Adrenal gland (tissue), 12 donors: ENCODE measurements around the gene KIAA1755. TPM values are rescaled to one million over a fixed set of nuclear protein-coding genes. Genes with fewer than 3 reads are reported as not detected.
A peak's percentile ranks its signal among the peaks of the same experiment; 100 is the strongest.

Source experiments
- DNase-seq, 7 donors: peaks; one replicate each; pipeline ENCODE4 v3.0.0-alpha.2; 2019 to 2020
- H3K27ac ChIP-seq, 5 donors: fragments of 200-600 bp; sonication (generic) in 4 of 5; 1 replicate in 3 of 5; 2 replicates in 2 of 5; pipeline versions ENCODE4 v1.5.1 to v1.8.0; 2016 to 2020; ENCODE audit warnings: mild to moderate bottlenecking in 1 of 5
- H3K27me3 ChIP-seq: fragments of 200-600 bp; 2 replicates; pipeline ENCODE4 v1.8.0; 2021
- H3K36me3 ChIP-seq, 2 donors: fragments of 200-600 bp; replicated peaks in 1 of 2; 1 replicate in 1 of 2; 2 replicates in 1 of 2; pipeline versions ENCODE4 v1.5.1 to v1.8.0; 2018 to 2022
- H3K4me1 ChIP-seq, 2 donors: fragments of 200-600 bp; replicated peaks in 1 of 2; 1 replicate in 1 of 2; 2 replicates in 1 of 2; pipeline versions ENCODE4 v1.5.1 to v1.8.0; 2018 to 2021
- H3K4me3 ChIP-seq, 4 donors: fragments of 200-600 bp; sonication (generic) in 3 of 4; one replicate each; pipeline ENCODE4 v1.5.1; 2016 to 2018
- H3K9me3 ChIP-seq, 3 donors: fragments of 200-600 bp; sonication (generic) in 1 of 3; replicated peaks in 1 of 3; 1 replicate in 2 of 3; 2 replicates in 1 of 3; pipeline versions ENCODE4 v1.5.1 to v1.8.0; 2016 to 2021
- CTCF ChIP-seq, 6 experiments: fragments of 450-650 bp in 4 of 6; fragments of 200-600 bp in 2 of 6; sonication (generic) in 1 of 6; IDR thresholded peaks; 1 replicate in 5 of 6; 2 replicates in 1 of 6; pipeline versions ENCODE4 v1.5.1 to v1.8.0; 2016 to 2021; ENCODE audit warnings: antibody characterized with exemption in 6 of 6, mild to moderate bottlenecking in 2 of 6, moderate library complexity in 1 of 6
- POLR2A ChIP-seq, 2 donors: fragments of 450-650 bp; IDR thresholded peaks; one replicate each; pipeline ENCODE4 v1.6.1; 2017; ENCODE audit warnings: antibody characterized with exemption in 2 of 2, mild to moderate bottlenecking in 2 of 2, moderate library complexity in 1 of 2
- WGBS, 4 donors: extraction: QIAGEN DNeasy Blood & Tissue Kit in 2 of 4; methylation state at CpG; one replicate each; pipeline versions ENCODE4 v1.1.5 to v1.1.7; 2013 to 2017; 5-methylcytosine and 5-hydroxymethylcytosine counted together
- intact Hi-C, 2 donors: fragments of 100-400 bp; cut with DNase I; formaldehyde crosslinking; loops; one replicate each; pipeline versions ENCODE4 v1.14.1 to v1.15.0; 2022 to 2023
- polyA plus RNA-seq, 3 donors: library from polyadenylated mRNA; stranded (reverse); fragments of 200-250 nt in 2 of 3; fragments of 350-450 nt in 1 of 3; fragmentation: Illumina TruSeq in 1 of 3; extraction: RNeasy Lipid Tissue Mini Kit (QIAGEN cat#74804) in 1 of 3; gene quantifications; one replicate each; pipeline ENCODE4 v1.2.3, GENCODE V29; 2013 to 2014
- total RNA-seq, 9 donors: library from RNA; depleted of rRNA in 4 of 9; stranded (reverse); fragments of >200 nt in 4 of 9; fragments of 120-200 nt in 1 of 9; fragmentation: NEBNext Ultra II Directional in 1 of 9; extraction: Animal tissue kit (Norgen Biotek cat#: 25700) in 1 of 9; gene quantifications; one replicate each; pipeline versions ENCODE4 v1.1.0 to v1.2.4, GENCODE V29; 2013 to 2023
- donor health status: healthy with polysubstance abuse.
- donor health status: Bipolar disorder and iron deficiency.
- donor health status: DM: yes; HTN: yes; CAD: no.
- donor health status: DM: no; HTN: no; CAD: no.
- donor health status: DM: no; HTN: no; CAD: no.
- donor health status: DM: yes; HTN: yes; CAD: no.

The KIAA1755 gene
- total and polyA plus RNA-seq, 12 donors, result 0.42 to 8.0 (median 2.0) TPM

- Histone ChIP-seq H3K4me3 (no peak overlapping the region), H3K27ac (no peak overlapping the region), H3K4me1 (no peaks in the 10 kb centered on the region), H3K9me3 (no peaks in the 10 kb centered on the region), H3K36me3 (no peaks in the 10 kb centered on the region), H3K27me3 (no peaks in the 10 kb centered on the region)
- WGBS, 4 donors, result 68 to 93% (median 73%) methylated on average over 2 of the region's 2 CpGs
- DNase-seq, result no peak
- intact Hi-C loops, result no loop called here
- no peak for TF ChIP-seq CTCF (IDR thresholded peaks at IDR 0.05)
Observed at GRCh38 chr20:38267296-38267695, 6.8 kb upstream of the KIAA1755 start.

GRCh38 chr20:38266426-38266825, 5.9 kb upstream of the KIAA1755 start:
- no peaks in the 10 kb centered on the region for H3K4me1 ChIP-seq
- intact Hi-C loops, result no loop called here
- no peaks in the 10 kb centered on the region for H3K27me3 ChIP-seq
- H3K27ac ChIP-seq, result no peak overlapping the region
- no peak for TF ChIP-seq CTCF (IDR thresholded peaks at IDR 0.05)
- TF ChIP-seq POLR2A (IDR thresholded peaks at IDR 0.05), result no peak
- 72 to 88% (median 82%) methylated on average over 2 of the region's 2 CpGs for WGBS, 4 donors
- DNase-seq, result no peak
- no peak overlapping the region for H3K4me3 ChIP-seq
- no peaks in the 10 kb centered on the region for H3K36me3 ChIP-seq
- no peaks in the 10 kb centered on the region for H3K9me3 ChIP-seq

GRCh38 chr20:38262931-38263330, 2.4 kb upstream of the KIAA1755 start:
- 81 to 94% (median 86%) methylated on average over 6 of the region's 6 CpGs for WGBS, 4 donors
- peaks cover 12% of the 10 kb centered on the region for H3K27me3 ChIP-seq
- no peak overlapping the region for H3K27ac ChIP-seq
- TF ChIP-seq POLR2A (IDR thresholded peaks at IDR 0.05), result no peak
- TF ChIP-seq CTCF (IDR thresholded peaks at IDR 0.05), result no peak
- no peaks in the 10 kb centered on the region for H3K36me3 ChIP-seq
- H3K4me3 ChIP-seq, result no peak overlapping the region
- no peak for DNase-seq
- no peaks in the 10 kb centered on the region for H3K9me3 ChIP-seq
- no peaks in the 10 kb centered on the region for H3K4me1 ChIP-seq
- intact Hi-C loops, result no loop called here

GRCh38 chr20:38261054-38261390, 487 bp upstream of the KIAA1755 start:
- no peak for DNase-seq
- Histone ChIP-seq H3K36me3 (no peaks in the 10 kb centered on the region), H3K9me3 (no peaks in the 10 kb centered on the region), H3K27ac (peak overlapping the region in 2 of 5 donors; percentile 73 to 84), H3K4me3 (peak overlapping the region in 1 of 4 donors; percentile 42), H3K27me3 (peaks cover 12% of the 10 kb centered on the region), H3K4me1 (no peaks in the 10 kb centered on the region)
- TF ChIP-seq CTCF (IDR thresholded peaks at IDR 0.05) (no peak), POLR2A (IDR thresholded peaks at IDR 0.05) (no peak)
- intact Hi-C loops, result no loop called here
- 44 to 62% (median 49%) methylated on average over 5 to 8 of the region's 8 CpGs for WGBS, 4 donors
